Stomach (tissue), 9 donors: Measurements from ENCODE around the gene COL27A1. TPM values are rescaled to one million over a fixed set of nuclear protein-coding genes. Genes with fewer than 3 reads are reported as not detected.

ENCODE experiments used
- DNase-seq, 2 donors: peaks; one replicate each; pipeline versions ENCODE4 v3.0.0 to v3.0.0-alpha.2; 2013 to 2019
- H3K27ac ChIP-seq, 5 donors: fragments of 200-600 bp in 4 of 5; sonication (generic) in 4 of 5; one replicate each; pipeline ENCODE4 v1.5.1; 2013 to 2019; ENCODE audit warnings: mild to moderate bottlenecking in 1 of 5, moderate library complexity in 1 of 5
- H3K27me3 ChIP-seq, 3 donors: fragments of 200-600 bp; sonication (generic); one replicate each; pipeline ENCODE4 v1.5.1; 2017 to 2019; ENCODE audit warnings: mixed run types in 1 of 3
- H3K36me3 ChIP-seq, 4 donors: fragments of 200-600 bp; sonication (generic); 1 replicate in 3 of 4; 2 replicates in 1 of 4; pipeline ENCODE4 v1.5.1; 2016 to 2019
- H3K4me1 ChIP-seq, 4 donors: fragments of 200-600 bp; sonication (generic); one replicate each; pipeline ENCODE4 v1.5.1; 2016 to 2019
- H3K4me3 ChIP-seq, 4 donors: fragments of 200-600 bp; sonication (generic) in 3 of 4; one replicate each; pipeline ENCODE4 v1.5.1; 2016 to 2019; ENCODE audit warnings: mild to moderate bottlenecking in 1 of 4
- H3K9me3 ChIP-seq, 4 donors: fragments of 200-600 bp; sonication (generic); one replicate each; pipeline ENCODE4 v1.5.1; 2016 to 2019
- EP300 ChIP-seq: sonication (generic); formaldehyde crosslinking; IDR thresholded peaks from one replicate; pipeline ENCODE4 v1.6.1; 2017; ENCODE audit warnings: antibody characterized with exemption
- POLR2A ChIP-seq, 4 donors: fragments of 450-650 bp; IDR thresholded peaks; one replicate each; pipeline ENCODE4 v1.6.1; 2016; ENCODE audit warnings: antibody characterized with exemption in 4 of 4, control low read depth in 2 of 4, mild to moderate bottlenecking in 1 of 4, moderate library complexity in 1 of 4
- POLR2AphosphoS5 ChIP-seq, 3 donors: sonication (generic); formaldehyde crosslinking; IDR thresholded peaks; one replicate each; pipeline ENCODE4 v1.6.1; 2016; ENCODE audit warnings: antibody characterized with exemption in 3 of 3
- WGBS, 5 donors: extraction: QIAGEN DNeasy Blood & Tissue Kit in 3 of 5; methylation state at CpG; one replicate each; pipeline versions ENCODE4 v1.1.5 to v1.1.7; 2013 to 2018; 5-methylcytosine and 5-hydroxymethylcytosine counted together
- intact Hi-C: fragments of 100-400 bp; cut with DNase I; formaldehyde crosslinking; loops from one replicate; pipeline ENCODE4 v1.15.1; 2023; ENCODE audit warnings: low total_unique reads
- polyA plus RNA-seq, 3 donors: library from polyadenylated mRNA; stranded (reverse); fragments of 200-250 nt; gene quantifications; one replicate each; pipeline ENCODE4 v1.2.3, GENCODE V29; 2013
- total RNA-seq, 5 donors: library from RNA; depleted of rRNA; stranded (reverse); fragments of >200 nt; gene quantifications; one replicate each; pipeline versions ENCODE4 v1.1.0 to v1.2.3, GENCODE V29; 2014 to 2016
- TF ChIP-seq, protein P1 (sequence below), 7 experiments: fragments of 450-650 bp in 4 of 7; fragments of 200-600 bp in 3 of 7; sonication (generic) in 3 of 7; IDR thresholded peaks; one replicate each; pipeline ENCODE4 v1.5.1; 2016 to 2019; ENCODE audit warnings: antibody characterized with exemption in 7 of 7, control low read depth in 2 of 7, mild to moderate bottlenecking in 1 of 7
- donor health status: healthy with polysubstance abuse.
- donor health status: Bipolar disorder and iron deficiency.
- donor health status: healthy.

COL27A1 gene
- total and polyA plus RNA-seq, 8 donors: 2.9 to 26.3 (median 8.2) TPM

GRCh38 chr9:114169029-114169951, 14.0 kb downstream of the COL27A1 start:
- H3K4me1 ChIP-seq: peaks cover 0 to 10% (median 4%) of the 10 kb centered on the region in 4 donors
- no peak overlapping the region for H3K4me3 ChIP-seq
- no peak overlapping the region for H3K27ac ChIP-seq
- no peaks in the 10 kb centered on the region for H3K27me3 ChIP-seq
- intact Hi-C loops: loop anchor here (10.0 kb wide), 1 partner anchor 106 kb away; no protein-coding TSS in a partner anchor
- no peaks in the 10 kb centered on the region for H3K9me3 ChIP-seq
- peaks cover 0 to 20% (median 5%) of the 10 kb centered on the region in 4 donors for H3K36me3 ChIP-seq
- no peak for TF ChIP-seq POLR2A (IDR thresholded peaks at IDR 0.05)
- no peak for TF ChIP-seq EP300
- no peak for TF ChIP-seq POLR2AphosphoS5 (IDR thresholded peaks at IDR 0.05)
- TF ChIP-seq, protein P1, sequence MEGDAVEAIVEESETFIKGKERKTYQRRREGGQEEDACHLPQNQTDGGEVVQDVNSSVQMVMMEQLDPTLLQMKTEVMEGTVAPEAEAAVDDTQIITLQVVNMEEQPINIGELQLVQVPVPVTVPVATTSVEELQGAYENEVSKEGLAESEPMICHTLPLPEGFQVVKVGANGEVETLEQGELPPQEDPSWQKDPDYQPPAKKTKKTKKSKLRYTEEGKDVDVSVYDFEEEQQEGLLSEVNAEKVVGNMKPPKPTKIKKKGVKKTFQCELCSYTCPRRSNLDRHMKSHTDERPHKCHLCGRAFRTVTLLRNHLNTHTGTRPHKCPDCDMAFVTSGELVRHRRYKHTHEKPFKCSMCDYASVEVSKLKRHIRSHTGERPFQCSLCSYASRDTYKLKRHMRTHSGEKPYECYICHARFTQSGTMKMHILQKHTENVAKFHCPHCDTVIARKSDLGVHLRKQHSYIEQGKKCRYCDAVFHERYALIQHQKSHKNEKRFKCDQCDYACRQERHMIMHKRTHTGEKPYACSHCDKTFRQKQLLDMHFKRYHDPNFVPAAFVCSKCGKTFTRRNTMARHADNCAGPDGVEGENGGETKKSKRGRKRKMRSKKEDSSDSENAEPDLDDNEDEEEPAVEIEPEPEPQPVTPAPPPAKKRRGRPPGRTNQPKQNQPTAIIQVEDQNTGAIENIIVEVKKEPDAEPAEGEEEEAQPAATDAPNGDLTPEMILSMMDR (IDR thresholded peaks at IDR 0.05): no peak
- peak in 1 of 2 donors; percentile 73 for DNase-seq
- WGBS, 5 donors: 84 to 87% (median 84%) methylated on average over 23 of the region's 23 CpGs

GRCh38 chr9:114169952-114170770, 14.8 kb downstream of the COL27A1 start:
- H3K36me3 ChIP-seq: peaks cover 0 to 20% (median 5%) of the 10 kb centered on the region in 4 donors
- DNase-seq: peak in 1 of 2 donors; percentile 80
- intact Hi-C loops: loop anchor here (10.0 kb wide), 1 partner anchor 105 kb away; no protein-coding TSS in a partner anchor

DNA sequence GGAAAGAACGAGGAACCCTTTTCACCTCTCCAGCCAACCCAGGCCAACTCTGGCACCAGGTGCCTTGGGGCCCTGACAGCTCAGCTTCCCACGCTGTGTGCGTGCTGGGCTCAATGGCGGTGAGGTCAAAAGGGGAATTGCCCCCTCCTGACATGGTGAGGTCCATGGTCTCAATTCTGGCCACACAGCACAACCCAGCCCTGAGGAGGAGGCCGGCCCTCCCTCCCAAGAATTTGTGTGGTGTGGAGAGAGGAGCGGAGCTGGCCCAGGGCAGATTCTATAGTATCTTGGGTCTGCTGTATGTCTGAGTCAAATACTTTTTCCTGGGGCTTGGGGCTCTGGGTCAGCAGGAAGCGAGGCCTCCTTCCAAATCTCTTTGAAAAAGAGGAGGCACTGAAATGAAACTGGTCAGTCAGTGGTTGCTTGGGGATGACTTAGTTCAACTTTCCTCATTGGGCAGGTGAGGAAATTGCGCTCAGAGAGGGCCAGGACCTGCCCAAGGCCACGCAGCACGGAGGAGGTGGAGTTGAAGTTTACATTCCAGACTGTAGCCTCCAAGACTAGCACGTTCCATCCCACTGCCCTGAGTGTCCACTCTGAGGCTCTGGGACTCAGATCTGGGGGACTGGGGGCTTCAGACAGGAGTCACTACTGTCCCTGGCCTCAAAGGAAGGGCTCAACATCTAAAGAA, 15.6 kb downstream of the COL27A1 start:
- H3K9me3 ChIP-seq: no peaks in the 10 kb centered on the region
- 84 to 93% (median 90%) methylated on average over 11 of the region's 11 CpGs for WGBS, 5 donors
- peaks cover 0 to 26% (median 9%) of the 10 kb centered on the region in 4 donors for H3K4me1 ChIP-seq
- TF ChIP-seq POLR2AphosphoS5 (IDR thresholded peaks at IDR 0.05): no peak
- no peak for TF ChIP-seq EP300
- TF ChIP-seq, protein P1 (IDR thresholded peaks at IDR 0.05): no peak
- no peak for TF ChIP-seq POLR2A (IDR thresholded peaks at IDR 0.05)
- intact Hi-C loops: no loop called here
- H3K27me3 ChIP-seq: no peaks in the 10 kb centered on the region
- H3K36me3 ChIP-seq: peaks cover 0 to 20% (median 5%) of the 10 kb centered on the region in 4 donors
- H3K27ac ChIP-seq: no peak overlapping the region
- H3K4me3 ChIP-seq: no peak overlapping the region
- peak in 1 of 2 donors; percentile 68 for DNase-seq

More at GRCh38 chr9:114169952-114170770, 14.8 kb downstream of the COL27A1 start:
- H3K27ac ChIP-seq: no peak overlapping the region
- H3K9me3 ChIP-seq: no peaks in the 10 kb centered on the region
- 62 to 80% (median 74%) methylated on average over 22 of the region's 22 CpGs for WGBS, 5 donors
- no peaks in the 10 kb centered on the region for H3K27me3 ChIP-seq
- TF ChIP-seq POLR2AphosphoS5 (IDR thresholded peaks at IDR 0.05): no peak
- TF ChIP-seq, protein P1 (IDR thresholded peaks at IDR 0.05): no peak
- peaks cover 0 to 18% (median 5%) of the 10 kb centered on the region in 4 donors for H3K4me1 ChIP-seq
- no peak overlapping the region for H3K4me3 ChIP-seq
